GM12873 (cell line): ENCODE data around the gene AHI1.

ENCODE experiments used
- TF ChIP-seq, protein P1 (sequence below): IDR thresholded peaks from 2 replicates; pipeline ENCODE4 v1.5.1; 2012; ENCODE audit warnings: low read depth, mild to moderate bottlenecking, moderate library complexity, low read length, control low read depth; ENCODE audit not compliant: insufficient read depth; ENCODE audit errors: missing control alignments

The AHI1 gene

DNA sequence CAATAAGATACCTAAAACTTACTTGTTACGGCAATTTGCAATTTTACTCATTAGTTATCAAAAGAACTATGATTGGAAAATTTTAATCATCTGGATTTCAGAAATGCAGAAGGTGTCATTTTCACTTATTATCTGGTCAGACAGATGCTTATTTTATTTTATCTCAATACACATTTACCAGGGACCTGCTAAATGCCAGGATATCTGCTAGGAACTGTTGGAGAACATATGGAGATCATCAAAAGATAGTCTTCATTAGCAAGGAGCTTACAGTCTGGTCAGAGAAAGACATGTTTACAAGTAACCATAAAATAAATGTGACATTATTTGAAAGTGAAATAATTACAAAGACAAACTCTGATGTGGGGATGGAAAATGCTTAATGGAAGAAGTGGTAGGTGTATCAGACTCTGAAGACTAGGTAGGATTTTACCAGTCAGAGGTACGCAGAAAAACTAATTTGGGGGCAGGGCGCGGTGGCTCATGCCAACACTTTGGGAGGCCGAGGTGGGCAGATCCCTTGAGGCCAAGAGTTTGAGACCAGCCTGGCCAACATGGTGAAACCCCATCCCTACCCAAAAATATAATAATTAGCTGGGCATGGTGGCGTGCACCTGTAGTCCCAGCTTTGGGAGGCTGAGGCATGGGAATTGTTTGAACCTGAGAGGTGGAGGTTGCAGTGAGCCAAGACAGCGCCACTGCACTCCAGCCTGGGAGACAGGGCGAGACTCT lies 178.6 kb downstream of the AHI1 start:
- TF ChIP-seq, protein P1, sequence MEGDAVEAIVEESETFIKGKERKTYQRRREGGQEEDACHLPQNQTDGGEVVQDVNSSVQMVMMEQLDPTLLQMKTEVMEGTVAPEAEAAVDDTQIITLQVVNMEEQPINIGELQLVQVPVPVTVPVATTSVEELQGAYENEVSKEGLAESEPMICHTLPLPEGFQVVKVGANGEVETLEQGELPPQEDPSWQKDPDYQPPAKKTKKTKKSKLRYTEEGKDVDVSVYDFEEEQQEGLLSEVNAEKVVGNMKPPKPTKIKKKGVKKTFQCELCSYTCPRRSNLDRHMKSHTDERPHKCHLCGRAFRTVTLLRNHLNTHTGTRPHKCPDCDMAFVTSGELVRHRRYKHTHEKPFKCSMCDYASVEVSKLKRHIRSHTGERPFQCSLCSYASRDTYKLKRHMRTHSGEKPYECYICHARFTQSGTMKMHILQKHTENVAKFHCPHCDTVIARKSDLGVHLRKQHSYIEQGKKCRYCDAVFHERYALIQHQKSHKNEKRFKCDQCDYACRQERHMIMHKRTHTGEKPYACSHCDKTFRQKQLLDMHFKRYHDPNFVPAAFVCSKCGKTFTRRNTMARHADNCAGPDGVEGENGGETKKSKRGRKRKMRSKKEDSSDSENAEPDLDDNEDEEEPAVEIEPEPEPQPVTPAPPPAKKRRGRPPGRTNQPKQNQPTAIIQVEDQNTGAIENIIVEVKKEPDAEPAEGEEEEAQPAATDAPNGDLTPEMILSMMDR = no peak

GRCh38 chr6:135314543-135314942 lies 183.0 kb downstream of the AHI1 start:
- TF ChIP-seq, protein P1 = no peak

GRCh38 chr6:135311446-135312200 lies 185.9 kb downstream of the AHI1 start:
- TF ChIP-seq, protein P1 = no peak

- TF ChIP-seq, protein P1 = no peak
Observed at GRCh38 chr6:135310291-135310690, 187.2 kb downstream of the AHI1 start.

- TF ChIP-seq, protein P1 = no peak
Observed at GRCh38 chr6:135306740-135307420, 190.7 kb downstream of the AHI1 start.

DNA sequence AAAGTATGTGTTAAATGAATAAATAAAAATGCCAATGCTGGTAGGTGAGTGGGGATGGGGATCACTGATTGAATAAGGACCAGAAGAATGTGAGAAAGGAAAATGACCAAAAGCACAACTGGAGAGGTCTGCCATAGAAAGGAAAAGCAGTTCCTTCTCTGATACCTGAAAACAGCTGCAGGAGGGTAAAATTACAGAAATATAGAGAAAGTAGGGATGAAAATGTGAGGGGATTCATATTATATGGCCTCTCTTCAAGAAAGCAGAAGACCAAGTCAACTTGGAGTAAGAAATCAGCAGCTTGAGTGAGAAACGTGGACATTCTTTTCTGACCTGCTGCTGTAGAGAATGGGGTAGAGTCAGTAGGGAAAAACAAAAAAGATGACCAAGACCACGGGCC lies 191.4 kb downstream of the AHI1 start:
- TF ChIP-seq, protein P1 = no peak

GRCh38 chr6:135305684-135306083 lies 191.9 kb downstream of the AHI1 start:
- TF ChIP-seq, protein P1 = no peak
